Chondrocyte (in vitro differentiated cells): Measurements from ENCODE around the gene NR5A2. TPM values are rescaled to one million over a fixed set of nuclear protein-coding genes. Genes with fewer than 3 reads are reported as not detected.

Source experiments
- DNase-seq: peaks from one replicate; pipeline ENCODE4 v3.0.0; 2021; ENCODE audit warnings: mixed read lengths, low spot score
- H3K27ac Mint-ChIP-seq: one replicate; pipeline ENCODE4 v1.8.0; 2021; ENCODE audit warnings: mild to moderate bottlenecking, moderate library complexity, mixed read lengths; ENCODE audit not compliant: unreplicated experiment
- H3K27me3 Mint-ChIP-seq: 2 replicates; pipeline ENCODE4 v1.8.0; 2021; ENCODE audit warnings: low read depth, mixed read lengths
- H3K36me3 Mint-ChIP-seq: 2 replicates; pipeline ENCODE4 v1.8.0; 2021; ENCODE audit warnings: low read depth, mixed read lengths
- H3K4me1 Mint-ChIP-seq: 2 replicates; pipeline ENCODE4 v1.8.0; 2021; ENCODE audit warnings: low read depth, mild to moderate bottlenecking, mixed read lengths
- H3K4me3 Mint-ChIP-seq: one replicate; pipeline ENCODE4 v1.8.0; 2021; ENCODE audit warnings: mild to moderate bottlenecking, moderate library complexity, mixed read lengths; ENCODE audit not compliant: unreplicated experiment
- H3K9me3 Mint-ChIP-seq: 2 replicates; pipeline ENCODE4 v1.8.0; 2021; ENCODE audit warnings: low read depth, mixed read lengths
- CTCF ChIP-seq: fragments of 200-600 bp; sonication (generic); IDR thresholded peaks from 2 replicates; pipeline ENCODE4 v1.5.0; 2021; ENCODE audit warnings: antibody characterized with exemption, mild to moderate bottlenecking, moderate library complexity
- total RNA-seq: library from RNA; stranded (reverse); gene quantifications from 3 replicates; pipeline ENCODE4 v1.2.1, GENCODE V29; 2021

Gene NR5A2
- total RNA-seq, 1 donor from 2014 or later: not detected

GRCh38 chr1:200166411-200166810 lies 138.9 kb downstream of the NR5A2 start:
- DNase-seq: no peak
- Mint-ChIP-seq H3K36me3 (no peaks in the 10 kb centered on the region), H3K27me3 (peaks cover 2% of the 10 kb centered on the region), H3K27ac (no peak overlapping the region), H3K9me3 (no peaks in the 10 kb centered on the region), H3K4me3 (no peak overlapping the region), H3K4me1 (no peaks in the 10 kb centered on the region)
- TF ChIP-seq CTCF: no peak

GRCh38 chr1:200168926-200169325 lies 141.4 kb downstream of the NR5A2 start:
- Mint-ChIP-seq H3K27ac (no peak overlapping the region), H3K4me1 (no peaks in the 10 kb centered on the region), H3K27me3 (peaks cover 2% of the 10 kb centered on the region), H3K9me3 (no peaks in the 10 kb centered on the region), H3K36me3 (no peaks in the 10 kb centered on the region), H3K4me3 (no peak overlapping the region)
- DNase-seq: no peak
- TF ChIP-seq CTCF: no peak

DNA sequence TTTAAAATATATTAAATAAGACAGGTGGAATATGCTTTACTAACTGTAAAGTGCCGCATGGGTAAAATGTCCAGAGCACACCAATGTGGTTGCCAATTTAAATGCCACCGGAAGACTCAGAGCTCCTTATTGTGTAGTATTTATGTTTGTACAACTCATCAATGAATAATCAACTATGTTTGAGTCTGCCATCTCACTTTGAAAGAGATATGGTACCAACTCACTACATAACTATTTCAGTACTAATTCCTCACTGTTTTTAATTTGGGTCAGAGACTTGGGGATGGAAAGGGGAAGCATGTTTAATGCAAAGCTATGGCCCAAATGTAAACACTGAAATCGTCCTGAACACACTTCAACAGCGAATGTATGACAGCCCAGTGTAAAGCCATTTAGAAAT lies 144.8 kb downstream of the NR5A2 start:
- no peaks in the 10 kb centered on the region for H3K9me3 Mint-ChIP-seq
- H3K27me3 Mint-ChIP-seq: peaks cover 2% of the 10 kb centered on the region
- no peak overlapping the region for H3K4me3 Mint-ChIP-seq
- DNase-seq: no peak
- no peak for TF ChIP-seq CTCF
- H3K4me1 Mint-ChIP-seq: no peaks in the 10 kb centered on the region
- H3K36me3 Mint-ChIP-seq: no peaks in the 10 kb centered on the region
- no peak overlapping the region for H3K27ac Mint-ChIP-seq

DNA sequence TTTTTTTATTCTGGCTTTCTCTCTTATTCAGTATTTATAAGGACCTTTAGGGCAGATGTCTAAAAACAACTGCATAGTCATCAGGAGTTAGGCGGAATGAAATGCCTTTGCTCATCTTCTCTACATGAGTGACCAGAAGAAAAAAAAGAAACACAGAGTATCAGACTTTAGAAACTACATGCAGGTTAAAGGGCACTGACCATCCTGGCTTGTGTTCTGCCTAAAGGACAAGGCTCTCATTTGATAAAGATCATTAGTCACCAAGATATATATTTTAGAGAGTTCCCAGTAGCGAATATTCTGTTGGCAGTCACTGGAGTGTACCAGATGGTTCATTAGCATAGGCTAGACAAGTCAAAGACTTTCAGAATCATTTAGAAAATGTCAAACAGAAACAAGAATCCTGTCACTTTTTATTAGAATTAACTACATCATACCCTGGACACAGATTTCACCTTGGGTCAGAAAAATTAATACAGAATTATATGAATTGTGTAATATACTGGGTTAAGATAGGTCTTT lies 145.6 kb downstream of the NR5A2 start:
- Mint-ChIP-seq H3K4me3 (no peak overlapping the region), H3K27me3 (no peaks in the 10 kb centered on the region), H3K9me3 (no peaks in the 10 kb centered on the region), H3K27ac (no peak overlapping the region), H3K4me1 (no peaks in the 10 kb centered on the region), H3K36me3 (no peaks in the 10 kb centered on the region)
- TF ChIP-seq CTCF: no peak
- no peak for DNase-seq

DNA sequence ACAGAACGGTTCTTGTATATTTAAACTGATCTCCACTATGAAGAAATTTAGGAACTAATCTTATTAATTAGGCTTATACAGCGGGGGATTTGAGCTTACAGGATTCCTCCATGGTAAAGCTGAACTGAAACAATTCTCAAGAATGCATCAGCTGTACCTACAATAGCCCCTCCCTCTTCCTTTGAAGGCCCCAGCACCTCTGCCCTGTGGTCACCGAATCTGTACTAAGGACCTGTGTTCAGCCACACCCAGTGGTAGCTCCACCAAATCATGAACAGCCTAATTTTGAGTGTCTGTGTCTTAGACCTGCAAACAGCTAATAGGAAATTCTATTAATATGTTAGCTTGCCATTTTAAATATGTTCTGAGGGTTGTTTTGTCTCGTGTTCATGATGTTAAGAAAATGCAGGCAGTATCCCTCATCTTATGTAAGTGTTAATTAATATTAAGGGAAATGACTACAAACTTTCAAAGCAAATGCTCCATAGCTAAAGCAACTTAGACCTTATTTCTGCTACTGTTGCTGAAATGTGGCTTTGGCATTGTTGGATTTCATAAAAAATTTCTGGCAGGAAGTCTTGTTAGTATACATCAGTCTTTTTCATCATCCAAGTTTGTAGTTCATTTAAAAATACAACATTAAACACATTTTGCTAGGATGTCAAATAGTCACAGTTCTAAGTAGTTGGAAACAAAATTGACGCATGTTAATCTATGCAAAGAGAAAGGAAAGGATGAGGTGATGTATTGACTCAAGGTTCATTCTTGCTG lies 147.2 kb downstream of the NR5A2 start:
- Mint-ChIP-seq H3K27ac (no peak overlapping the region), H3K27me3 (no peaks in the 10 kb centered on the region), H3K9me3 (no peaks in the 10 kb centered on the region), H3K36me3 (no peaks in the 10 kb centered on the region), H3K4me3 (no peak overlapping the region), H3K4me1 (peaks cover 11% of the 10 kb centered on the region)
- TF ChIP-seq CTCF: no peak
- no peak for DNase-seq
